RWPE1 (cell line): ENCODE data around the gene SCN10A.

Source experiments
- CTCF ChIA-PET: fragments of 350-600 bp; sonication (Branson Sonifier 250); formaldehyde crosslinking; extraction: SDS; loops from one replicate; lab custom pipeline; 2021; lab: Yijun Ruan, JAX
- POLR2A ChIA-PET: fragments of 400-600 bp; formaldehyde crosslinking; extraction: SDS; loops from one replicate; lab custom pipeline; 2020; ENCODE audit warnings: antibody characterized with exemption; ENCODE audit not compliant: low non-redundant PET; lab: Yijun Ruan, JAX
- DNase-seq: peaks from one replicate; pipeline ENCODE4 v3.0.0; 2012; ENCODE audit warnings: low spot score
- H3K27ac ChIP-seq: fragments of 450-650 bp; 2 replicates; pipeline ENCODE4 v1.5.1; 2017
- TF ChIP-seq, protein P1 (sequence below): fragments of 450-650 bp; conservative IDR thresholded peaks from 2 replicates; pipeline ENCODE4 v1.5.1; 2017; ENCODE audit warnings: low read depth, mild to moderate bottlenecking

The SCN10A gene

DNA sequence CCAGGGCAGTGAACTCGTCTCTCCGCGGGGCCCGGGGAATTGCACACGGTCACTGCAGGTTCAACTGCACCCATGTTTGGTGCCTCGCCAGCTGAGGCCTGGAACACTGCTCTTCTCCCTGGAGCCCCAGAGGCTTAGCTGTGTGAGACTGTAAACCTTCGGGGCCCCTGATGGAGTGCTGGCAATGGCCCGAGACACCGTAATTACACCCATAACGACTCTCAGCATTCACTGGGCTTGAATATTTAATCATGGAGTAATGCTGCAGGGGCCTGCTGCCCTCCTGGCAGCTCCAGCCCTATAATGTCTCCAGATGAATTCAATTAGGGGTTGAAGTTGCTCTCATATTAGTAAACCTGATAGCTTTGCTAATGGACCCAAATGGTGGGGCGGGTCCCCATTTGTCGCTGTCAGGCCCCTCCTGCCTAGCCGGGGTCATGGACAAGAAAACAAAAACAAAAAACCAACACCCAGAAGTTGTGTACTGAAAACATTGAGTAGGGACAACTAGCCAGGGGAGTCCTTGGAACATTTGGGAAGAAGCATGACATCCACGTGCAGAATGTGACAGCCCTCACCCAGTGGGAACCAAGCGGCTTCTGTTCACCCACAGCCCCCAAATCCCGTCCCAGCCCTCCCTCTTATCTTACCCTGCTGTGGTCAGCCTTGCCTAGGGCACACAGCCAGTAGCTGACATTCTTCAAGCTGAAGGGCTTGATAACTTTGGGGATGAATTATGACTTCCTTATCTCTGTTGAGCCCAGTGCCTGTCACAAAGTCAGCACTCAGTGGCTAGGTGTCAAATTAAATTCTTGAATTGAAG lies 92.2 kb downstream of the SCN10A start:
- DNase-seq = no peak
- POLR2A ChIA-PET = no interaction called here
- CTCF ChIA-PET = no interaction called here
- TF ChIP-seq, protein P1, sequence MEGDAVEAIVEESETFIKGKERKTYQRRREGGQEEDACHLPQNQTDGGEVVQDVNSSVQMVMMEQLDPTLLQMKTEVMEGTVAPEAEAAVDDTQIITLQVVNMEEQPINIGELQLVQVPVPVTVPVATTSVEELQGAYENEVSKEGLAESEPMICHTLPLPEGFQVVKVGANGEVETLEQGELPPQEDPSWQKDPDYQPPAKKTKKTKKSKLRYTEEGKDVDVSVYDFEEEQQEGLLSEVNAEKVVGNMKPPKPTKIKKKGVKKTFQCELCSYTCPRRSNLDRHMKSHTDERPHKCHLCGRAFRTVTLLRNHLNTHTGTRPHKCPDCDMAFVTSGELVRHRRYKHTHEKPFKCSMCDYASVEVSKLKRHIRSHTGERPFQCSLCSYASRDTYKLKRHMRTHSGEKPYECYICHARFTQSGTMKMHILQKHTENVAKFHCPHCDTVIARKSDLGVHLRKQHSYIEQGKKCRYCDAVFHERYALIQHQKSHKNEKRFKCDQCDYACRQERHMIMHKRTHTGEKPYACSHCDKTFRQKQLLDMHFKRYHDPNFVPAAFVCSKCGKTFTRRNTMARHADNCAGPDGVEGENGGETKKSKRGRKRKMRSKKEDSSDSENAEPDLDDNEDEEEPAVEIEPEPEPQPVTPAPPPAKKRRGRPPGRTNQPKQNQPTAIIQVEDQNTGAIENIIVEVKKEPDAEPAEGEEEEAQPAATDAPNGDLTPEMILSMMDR = no peak
- no peak overlapping the region for H3K27ac ChIP-seq

GRCh38 chr3:38722781-38723568 lies 93.0 kb downstream of the SCN10A start:
- POLR2A ChIA-PET = no interaction called here
- CTCF ChIA-PET = interaction anchor here (0.6 kb wide), 1 partner anchor 726 kb away, joined by 3 read pairs; no protein-coding TSS in a partner anchor
- DNase-seq = no peak
- TF ChIP-seq, protein P1 = no peak
- H3K27ac ChIP-seq = no peak overlapping the region

DNA sequence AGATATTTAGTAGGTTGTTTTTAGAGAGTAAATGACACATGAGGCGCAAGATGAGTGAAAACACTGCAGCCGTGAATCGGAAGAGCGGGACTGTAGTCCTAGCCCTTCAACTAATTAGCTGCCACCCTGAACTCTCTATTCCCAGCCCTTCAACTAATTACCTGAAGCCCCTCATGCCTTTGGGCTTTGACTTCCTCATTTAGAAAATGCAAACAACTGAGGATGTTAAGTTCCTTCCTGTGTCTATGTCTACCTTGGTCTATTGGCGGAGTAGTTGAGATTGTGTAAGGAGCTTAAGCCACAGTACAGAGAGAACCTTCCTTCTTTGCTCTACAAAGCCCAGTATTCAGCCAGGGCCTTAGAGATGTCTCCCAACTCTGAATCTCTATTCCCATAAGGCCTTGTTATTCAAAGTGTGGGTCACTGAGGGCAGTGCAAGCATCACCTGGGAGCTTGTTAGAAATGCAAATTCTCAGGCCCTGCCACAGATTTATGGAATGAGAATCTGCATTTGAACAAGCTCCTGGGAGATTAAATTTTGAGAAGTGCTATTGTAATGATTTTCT lies 94.7 kb downstream of the SCN10A start:
- TF ChIP-seq, protein P1 = no peak
- no peak overlapping the region for H3K27ac ChIP-seq
- no peak for DNase-seq
- ChIA-PET POLR2A (no interaction called here), CTCF (interaction anchor here (0.6 kb wide), 1 partner anchor 1233 kb away, joined by 3 read pairs; no protein-coding TSS in a partner anchor)

DNA sequence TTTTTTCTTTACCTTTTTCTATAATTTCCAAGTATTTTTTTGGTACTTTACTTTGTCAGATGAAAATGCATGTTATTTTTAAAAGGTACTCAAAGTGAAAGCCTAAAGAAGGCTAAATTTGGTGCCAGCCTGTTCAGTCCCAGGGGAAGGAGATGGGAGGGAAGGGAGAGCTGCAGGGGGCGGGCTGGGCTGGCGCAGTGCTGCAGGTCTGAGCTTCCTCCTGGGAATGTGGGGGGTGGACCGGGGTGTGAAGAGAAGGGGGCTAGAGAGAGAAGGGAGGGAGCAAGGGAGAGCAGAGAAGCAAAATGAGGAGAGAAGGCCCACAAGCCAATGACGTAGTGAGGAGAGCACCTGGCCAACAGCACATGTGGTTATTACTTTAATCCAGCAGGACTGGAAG lies 95.6 kb downstream of the SCN10A start:
- no peak overlapping the region for H3K27ac ChIP-seq
- ChIA-PET CTCF (no interaction called here), POLR2A (no interaction called here)
- TF ChIP-seq, protein P1 = no peak
- no peak for DNase-seq

GRCh38 chr3:38717355-38718240 lies 98.4 kb downstream of the SCN10A start:
- ChIA-PET POLR2A (no interaction called here), CTCF (interaction anchor here (0.6 kb wide), 1 partner anchor 18 kb away, joined by 3 read pairs; no protein-coding TSS in a partner anchor)
- no peak for DNase-seq
- TF ChIP-seq, protein P1 = no peak
- H3K27ac ChIP-seq = no peak overlapping the region
